GM19372 (cell line): ENCODE data around the gene CCDC117.
A peak's percentile ranks its signal among the peaks of the same experiment; 100 is the strongest.
"Not testable (repeated sequence)": the region's sequence is repeated elsewhere in the genome, so short reads cannot be mapped to it uniquely, and the experiment has no call there.

Experiments used
- ATAC-seq: cut with Tn5 transposase; IDR thresholded peaks from one replicate; pipeline ENCODE4 v1.9.1; 2021; ENCODE audit warnings: mild to moderate bottlenecking, low read depth, moderate library complexity; ENCODE audit not compliant: unreplicated experiment

CCDC117 gene

GRCh38 chr22:28799606-28800307, 27.3 kb downstream of the CCDC117 start:
- ATAC-seq: peak; percentile 27

GRCh38 chr22:28800308-28801041, 28.0 kb downstream of the CCDC117 start, which contains the start of gene XBP1:
Gene XBP1 (minus strand): TSS chr22:28800569.
- ATAC-seq: peak; percentile 88

GRCh38 chr22:28801845-28802594, 29.5 kb downstream of the CCDC117 start:
- no peak for ATAC-seq

- no peak for ATAC-seq
These were observed 30.2 kb downstream of the CCDC117 start for GRCh38 chr22:28802595-28803123.

GRCh38 chr22:28805426-28805825, 32.9 kb downstream of the CCDC117 start:
- not testable (repeated sequence) for ATAC-seq

GRCh38 chr22:28808716-28809355, 36.3 kb downstream of the CCDC117 start:
- ATAC-seq: no peak

- no peak for ATAC-seq
These were observed 38.5 kb downstream of the CCDC117 start for GRCh38 chr22:28810821-28811491.

- ATAC-seq: no peak
These were observed 40.0 kb downstream of the CCDC117 start for GRCh38 chr22:28812516-28812915.

- ATAC-seq: no peak
These were observed 41.5 kb downstream of the CCDC117 start for GRCh38 chr22:28813772-28814518.

- ATAC-seq: no peak
These were observed 42.6 kb downstream of the CCDC117 start for GRCh38 chr22:28815111-28815510.

- ATAC-seq: no peak
These were observed 43.2 kb downstream of the CCDC117 start for GRCh38 chr22:28815729-28816128.

GRCh38 chr22:28817064-28817463, 44.6 kb downstream of the CCDC117 start:
- ATAC-seq: no peak

GRCh38 chr22:28817919-28818859, 45.7 kb downstream of the CCDC117 start:
- ATAC-seq: no peak

GRCh38 chr22:28819253-28820096, 47.0 kb downstream of the CCDC117 start:
- ATAC-seq: no peak

- ATAC-seq: no peak
These were observed 48.4 kb downstream of the CCDC117 start for GRCh38 chr22:28820885-28821284.

- no peak for ATAC-seq
These were observed 49.0 kb downstream of the CCDC117 start for GRCh38 chr22:28821452-28821851.

GRCh38 chr22:28822930-28823551, 50.5 kb downstream of the CCDC117 start:
- no peak for ATAC-seq
